HepG2 (cell line): ENCODE measurements around the gene ARL16. TPM values are rescaled to one million over a fixed set of nuclear protein-coding genes. Genes with fewer than 3 reads are reported as not detected.

Experiments used
- ATAC-seq: fragments of 200-7000 bp; cut with Tn5 transposase; 3 replicates; pipeline ENCODE4 v1.9.1; 2020; ENCODE audit warnings: mild to moderate bottlenecking, moderate library complexity
- BruUV-seq: library from RNA; stranded (reverse); fragments of 400-500 nt; replicated peaks from 2 replicates; lab custom pipeline; 2021; lab: Mats Ljungman, UMichigan
- CTCF ChIA-PET: fragments of 300-600 bp; formaldehyde crosslinking; extraction: SDS; loops from one replicate; lab custom pipeline; 2021; ENCODE audit warnings: low total read pairs, inconsistent platforms, low intra/inter-chr PET ratio; lab: Yijun Ruan, JAX
- POLR2A ChIA-PET: fragments of 350-600 bp; sonication (Branson Sonifier 250); formaldehyde crosslinking; loops from one replicate; lab custom pipeline; 2020; ENCODE audit warnings: antibody characterized with exemption, inconsistent platforms; lab: Yijun Ruan, JAX
- DNase-seq: peaks from one replicate; pipeline ENCODE4 v3.0.0-alpha.2; 2015; ENCODE audit warnings: low spot score
- FAIRE-seq: peaks from 3 replicates; lab custom pipeline; 2011; peaks lifted over from hg19 to GRCh38; lab: Jason Lieb, UNC
- H2AFZ ChIP-seq: one replicate; pipeline ENCODE4 v1.6.1; 2011; ENCODE audit warnings: low read length, inconsistent platforms
- H3K27ac ChIP-seq: fragments of 300-600 bp; 3 replicates; pipeline ENCODE4 v1.8.0; 2011; ENCODE audit warnings: mixed run types, mild to moderate bottlenecking, mixed read lengths, low read length, inconsistent platforms; ENCODE audit not compliant: insufficient read depth; ENCODE audit errors: extremely low read length
- H3K27me3 ChIP-seq, 2 experiments: fragments of 200-600 bp in 1 of 2; 2 replicates in 1 of 2; 3 replicates in 1 of 2; pipeline versions ENCODE4 v1.6.0 to v1.8.0; 2011; ENCODE audit warnings: low read length in 2 of 2, mild to moderate bottlenecking in 2 of 2, moderate library complexity in 2 of 2, inconsistent platforms in 1 of 2; ENCODE audit not compliant: insufficient read depth in 2 of 2, control insufficient read depth in 1 of 2
- H3K36me3 ChIP-seq, 2 experiments: fragments of 200-600 bp in 1 of 2; replicated peaks in 1 of 2; 2 replicates in 1 of 2; 3 replicates in 1 of 2; pipeline versions ENCODE4 v1.5.1 to v1.8.0; 2011; ENCODE audit warnings: low read length in 2 of 2, inconsistent platforms in 1 of 2; ENCODE audit not compliant: insufficient read depth in 2 of 2, control insufficient read depth in 1 of 2
- H3K4me1 ChIP-seq: 2 replicates; pipeline ENCODE4 v1.5.1; 2012; ENCODE audit warnings: low read length, inconsistent platforms; ENCODE audit not compliant: insufficient read depth
- H3K4me2 ChIP-seq: 2 replicates; pipeline ENCODE4 v1.6.0; 2011; ENCODE audit warnings: low read depth, low read length, inconsistent platforms
- H3K4me3 ChIP-seq, 3 experiments: fragments of 200-600 bp in 1 of 3; sonication (generic), shearing (Covaris generic) in 1 of 3; replicated peaks in 1 of 3; 2 replicates each; pipeline ENCODE4 v1.5.1; 2011 to 2016; ENCODE audit warnings: low read length in 3 of 3, inconsistent platforms in 2 of 3, low read depth in 2 of 3, mild to moderate bottlenecking in 2 of 3, control low read depth in 1 of 3, mixed read lengths in 1 of 3; ENCODE audit not compliant: insufficient read depth in 1 of 3
- H3K79me2 ChIP-seq: one replicate; pipeline ENCODE4 v1.6.1; 2011; ENCODE audit warnings: low read length, inconsistent platforms; ENCODE audit not compliant: insufficient read depth
- H3K9ac ChIP-seq: 2 replicates; pipeline ENCODE4 v1.6.0; 2011; ENCODE audit warnings: mild to moderate bottlenecking, low read depth, low read length, inconsistent platforms; ENCODE audit not compliant: insufficient read depth
- H3K9me3 ChIP-seq: 2 replicates; pipeline ENCODE4 v1.5.1; 2012; ENCODE audit warnings: mild to moderate bottlenecking, low read length
- H4K20me1 ChIP-seq: 2 replicates; pipeline ENCODE4 v1.6.0; 2011; ENCODE audit warnings: inconsistent platforms, mild to moderate bottlenecking, low read length, moderate library complexity; ENCODE audit not compliant: insufficient read depth
- ERF ChIP-seq: IDR thresholded peaks from 2 replicates; pipeline ENCODE4 v1.6.1; 2018; ENCODE audit warnings: missing biosample characterization, missing genetic modification reagents
- FUBP1 ChIP-seq: sonication (generic); formaldehyde crosslinking; IDR thresholded peaks from 2 replicates; pipeline ENCODE4 v1.5.1; 2020; ENCODE audit warnings: missing genetic modification reagents, mild to moderate bottlenecking, borderline replicate concordance
- IKZF1 ChIP-seq: fragments of 450-650 bp; IDR thresholded peaks from 2 replicates; pipeline ENCODE4 v1.7.1; 2016
- MIXL1 ChIP-seq: IDR thresholded peaks from 2 replicates; pipeline ENCODE4 v1.6.1; 2016
- MYNN ChIP-seq: sonication (generic); formaldehyde crosslinking; IDR thresholded peaks from 2 replicates; pipeline ENCODE4 v1.4.0; 2020; ENCODE audit warnings: mild to moderate bottlenecking, low read depth, missing genetic modification reagents
- SAP130 ChIP-seq: IDR thresholded peaks from 2 replicates; pipeline ENCODE4 v1.6.1; 2016; ENCODE audit warnings: low read depth
- SMARCE1 ChIP-seq: fragments of 450-650 bp; IDR thresholded peaks from 2 replicates; pipeline ENCODE4 v1.6.1; 2017; ENCODE audit warnings: borderline replicate concordance
- ZBTB2 ChIP-seq: sonication (generic); formaldehyde crosslinking; IDR thresholded peaks from 2 replicates; pipeline ENCODE4 v1.8.0; 2022; ENCODE audit warnings: low read depth, missing genetic modification reagents
- ZBTB42 ChIP-seq: sonication (generic); formaldehyde crosslinking; IDR thresholded peaks from 2 replicates; pipeline ENCODE4 v1.5.0; 2020; ENCODE audit warnings: mild to moderate bottlenecking, missing genetic modification reagents
- ZNF10 ChIP-seq: sonication (generic); formaldehyde crosslinking; IDR thresholded peaks from 2 replicates; pipeline ENCODE4 v1.4.0; 2020; ENCODE audit warnings: mild to moderate bottlenecking, low read depth, missing genetic modification reagents, borderline replicate concordance
- ZNF335 ChIP-seq: sonication (generic); formaldehyde crosslinking; IDR thresholded peaks from 2 replicates; pipeline ENCODE4 v1.4.0; 2020; ENCODE audit warnings: missing genetic modification reagents
- ZNF343 ChIP-seq: sonication (generic); formaldehyde crosslinking; IDR thresholded peaks from 2 replicates; pipeline ENCODE4 v1.4.0; 2020; ENCODE audit warnings: mild to moderate bottlenecking, missing genetic modification reagents
- ZNF451 ChIP-seq: sonication (generic); formaldehyde crosslinking; IDR thresholded peaks from 2 replicates; pipeline ENCODE4 v1.5.0; 2020; ENCODE audit warnings: mild to moderate bottlenecking, missing genetic modification reagents
- ZNF850 ChIP-seq: sonication (generic); formaldehyde crosslinking; conservative IDR thresholded peaks from 2 replicates; pipeline ENCODE4 v1.9.0; 2021; ENCODE audit warnings: mild to moderate bottlenecking, missing genetic modification reagents
- WGBS: methylation state at CpG from one replicate; pipeline ENCODE4 v1.1.6; 2017; ENCODE audit warnings: low lambda C conversion rate; 5-methylcytosine and 5-hydroxymethylcytosine counted together
- in situ Hi-C: cut with HindIII; loops from 2 replicates; pipeline ENCODE4 v1.10.0; 2017; ENCODE audit warnings: low pct_unique_long_range_greater_than_20kb; ENCODE audit not compliant: extremely low pct_ligation_motif_present
- intact Hi-C: fragments of 100-400 bp; cut with micrococcal nuclease; formaldehyde crosslinking; loops from one replicate; pipeline ENCODE4 v1.10.0; 2022; ENCODE audit not compliant: unreplicated experiment
- polyA plus RNA-seq, 8 experiments: library from polyadenylated mRNA; depleted of rRNA in 3 of 8; stranded (reverse) in 7 of 8; unstranded in 1 of 8; fragments of >200 nt; fragmentation: Illumina TruSeq in 4 of 8; extraction: Trizol in 4 of 8; gene quantifications; 2 replicates each; pipeline versions ENCODE4 v1.2.1 to v1.2.3, GENCODE V29; 2011 to 2016; ENCODE audit warnings: low read depth in 4 of 8, missing spikeins in 1 of 8, mixed read lengths in 1 of 8; ENCODE audit not compliant: insufficient read depth in 1 of 8
- total RNA-seq, 5 experiments: library from RNA; depleted of rRNA; stranded (reverse); fragments of >200 nt; fragmentation: Illumina TruSeq; extraction: Trizol; gene quantifications; 2 replicates each; pipeline ENCODE4 v1.2.3, GENCODE V29; 2016; ENCODE audit warnings: low read depth in 1 of 5
- TF ChIP-seq, protein P1 (sequence below): sonication (generic); formaldehyde crosslinking; IDR thresholded peaks from 2 replicates; pipeline ENCODE4 v1.8.1; 2023; ENCODE audit warnings: mild to moderate bottlenecking, moderate library complexity, missing genetic modification reagents
- TF ChIP-seq, protein P2 (sequence below): sonication (generic); formaldehyde crosslinking; IDR thresholded peaks from 2 replicates; pipeline ENCODE4 v1.4.0; 2020; ENCODE audit warnings: missing genetic modification reagents, borderline replicate concordance
- TF ChIP-seq, protein P3 (sequence below): IDR thresholded peaks from 2 replicates; pipeline ENCODE4 v1.6.1; 2012; ENCODE audit warnings: low read depth, low read length, improper control_type of control experiment

ARL16 gene
- total and polyA plus RNA-seq, 2 of the 13 experiments (the other 11 are each of a cell fraction or from before 2014, with no cell fraction given) = 20.8 to 30.8 TPM

DNA sequence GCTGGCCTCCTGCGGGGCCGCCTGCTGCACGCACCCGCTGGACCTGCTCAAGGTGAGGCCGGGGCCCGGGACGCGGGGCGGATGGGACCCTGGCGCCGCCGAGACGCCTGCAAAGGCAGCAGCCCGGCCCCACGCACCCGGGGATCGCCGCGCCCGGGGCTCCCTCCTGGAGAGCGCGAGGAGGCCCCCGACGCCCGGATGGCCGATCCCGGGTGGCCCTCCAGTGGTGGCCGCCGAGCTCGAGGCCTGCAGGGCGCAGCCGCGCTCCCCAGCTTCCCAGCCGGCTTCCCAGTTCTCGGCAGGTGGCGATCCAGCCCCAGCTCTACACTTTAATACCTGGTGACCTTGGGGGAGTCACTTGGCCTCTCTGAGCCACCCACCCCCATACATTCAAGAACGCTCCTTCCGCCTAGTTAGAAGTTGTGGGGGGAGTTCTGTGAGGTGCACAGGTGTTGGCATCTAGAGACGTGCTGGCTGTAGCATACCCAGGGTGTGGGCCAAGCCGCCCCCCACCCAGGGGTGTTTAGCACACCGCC lies 28.9 kb upstream of the ARL16 start:
- peaks cover 31% of the 10 kb centered on the region for H3K79me2 ChIP-seq
- H3K4me2 ChIP-seq = peak overlapping the region; percentile 96
- in situ Hi-C loops (no loop called here), intact Hi-C loops (loop anchor here (1.0 kb wide), 1 partner anchor 9 kb away; the partner anchor contains the start of gene MRPL12)
- no peaks in the 10 kb centered on the region; a peak in 1 of 5 replicates for H3K27me3 ChIP-seq
- ChIA-PET POLR2A (interaction anchor here (1.0 to 6.3 kb wide), 11 partner anchors 9 to 325 kb away, joined by 3 to 143 read pairs (median 14); partner anchors contain the start of genes ARL16, CCDC137, DCXR and HGS), CTCF (interaction anchor here (0.6 kb wide), 1 partner anchor 154 kb away, joined by 3 read pairs; no protein-coding TSS in a partner anchor)
- H3K9ac ChIP-seq = peak overlapping the region; percentile 93
- WGBS = 2% methylated on average over 8 of the region's 41 CpGs
- ATAC-seq = peak; percentile 23
- no peak overlapping the region for H2AFZ ChIP-seq
- H3K36me3 ChIP-seq = peaks cover 14 to 36% of the 10 kb centered on the region in 2 experiments
- TSS peak; percentile 38 for BruUV-seq
- H3K27ac ChIP-seq = peak overlapping the region; percentile 93
- H4K20me1 ChIP-seq = no peaks in the 10 kb centered on the region
- peaks cover 32% of the 10 kb centered on the region for H3K4me1 ChIP-seq
- peak overlapping the region; percentile 87 to 95 (median 92) for H3K4me3 ChIP-seq
- H3K9me3 ChIP-seq = no peaks in the 10 kb centered on the region
- DNase-seq = peak; percentile 46
- FAIRE-seq = no peak
- TF ChIP-seq ZBTB42 (CRISPR knock-in tag) (0 out of 2 replicates have a peak, but pooled peaks have one; percentile 76), ERF (CRISPR knock-in tag) (no peak), MYNN (CRISPR knock-in tag) (no peak), IKZF1 (no peak), SAP130 (peak; percentile 22; the same call in 1 of the 2 replicates), ZNF343 (CRISPR knock-in tag) (no peak; the same call in 1 of the 2 replicates), ZNF335 (no peak), ZNF850 (CRISPR knock-in tag) (no peak), FUBP1 (CRISPR knock-in tag) (no peak), ZBTB2 (CRISPR knock-in tag) (no peak), ZNF10 (no peak), ZNF451 (CRISPR knock-in tag) (peak; percentile 11; the same call in 1 of the 2 replicates), MIXL1 (CRISPR knock-in tag) (0 out of 2 replicates have a peak, but pooled peaks have one; percentile 10), SMARCE1 (no peak)
- TF ChIP-seq, protein P1, sequence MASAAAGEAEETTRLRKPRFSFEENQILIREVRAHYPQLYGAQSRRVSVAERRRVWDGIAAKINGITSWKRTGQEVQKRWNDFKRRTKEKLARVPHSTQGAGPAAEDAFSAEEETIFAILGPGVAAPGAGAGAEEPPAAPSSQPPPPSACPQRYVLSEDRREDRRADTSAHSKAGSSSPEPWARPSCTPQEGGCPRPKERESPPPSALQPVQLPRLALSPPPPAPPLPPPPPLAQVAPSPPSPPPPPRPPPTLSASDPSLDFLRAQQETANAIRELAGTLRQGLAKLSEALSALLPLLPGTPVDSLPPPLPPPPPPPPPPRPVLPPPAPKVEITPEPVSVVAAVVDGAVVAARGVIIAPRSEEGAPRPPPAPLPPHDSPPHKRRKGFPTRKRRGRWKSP (CRISPR knock-in tag) = peak; percentile 52; the same call in 1 of the 2 replicates
- TF ChIP-seq, protein P2, sequence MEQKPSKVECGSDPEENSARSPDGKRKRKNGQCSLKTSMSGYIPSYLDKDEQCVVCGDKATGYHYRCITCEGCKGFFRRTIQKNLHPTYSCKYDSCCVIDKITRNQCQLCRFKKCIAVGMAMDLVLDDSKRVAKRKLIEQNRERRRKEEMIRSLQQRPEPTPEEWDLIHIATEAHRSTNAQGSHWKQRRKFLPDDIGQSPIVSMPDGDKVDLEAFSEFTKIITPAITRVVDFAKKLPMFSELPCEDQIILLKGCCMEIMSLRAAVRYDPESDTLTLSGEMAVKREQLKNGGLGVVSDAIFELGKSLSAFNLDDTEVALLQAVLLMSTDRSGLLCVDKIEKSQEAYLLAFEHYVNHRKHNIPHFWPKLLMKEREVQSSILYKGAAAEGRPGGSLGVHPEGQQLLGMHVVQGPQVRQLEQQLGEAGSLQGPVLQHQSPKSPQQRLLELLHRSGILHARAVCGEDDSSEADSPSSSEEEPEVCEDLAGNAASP (CRISPR knock-in tag) = no peak
- TF ChIP-seq, protein P3, sequence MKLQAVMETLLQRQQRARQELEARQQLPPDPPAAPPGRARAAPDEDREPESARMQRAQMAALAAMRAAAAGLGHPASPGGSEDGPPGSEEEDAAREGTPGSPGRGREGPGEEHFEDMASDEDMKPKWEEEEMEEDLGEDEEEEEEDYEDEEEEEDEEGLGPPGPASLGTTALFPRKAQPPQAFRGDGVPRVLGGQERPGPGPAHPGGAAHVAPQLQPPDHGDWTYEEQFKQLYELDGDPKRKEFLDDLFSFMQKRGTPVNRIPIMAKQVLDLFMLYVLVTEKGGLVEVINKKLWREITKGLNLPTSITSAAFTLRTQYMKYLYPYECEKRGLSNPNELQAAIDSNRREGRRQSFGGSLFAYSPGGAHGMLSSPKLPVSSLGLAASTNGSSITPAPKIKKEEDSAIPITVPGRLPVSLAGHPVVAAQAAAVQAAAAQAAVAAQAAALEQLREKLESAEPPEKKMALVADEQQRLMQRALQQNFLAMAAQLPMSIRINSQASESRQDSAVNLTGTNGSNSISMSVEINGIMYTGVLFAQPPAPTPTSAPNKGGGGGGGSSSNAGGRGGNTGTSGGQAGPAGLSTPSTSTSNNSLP = no peak
